Activated CD4-positive, CD25-positive, alpha-beta regulatory T cell treated with anti-CD3 and anti-CD28 coated beads, Interleukin-2, amount 50 U/mL, for 16 hours (primary cell): ENCODE results near the gene DDIT4L.
"Not testable (repeated sequence)": the region's sequence is repeated elsewhere in the genome, so short reads cannot be mapped to it uniquely, and the experiment has no call there.

ENCODE experiments used
- DNase-seq: peaks from one replicate; pipeline ENCODE4 v3.0.0-alpha.2; 2020; ENCODE audit warnings: low read depth, low spot score

DDIT4L gene

DNA sequence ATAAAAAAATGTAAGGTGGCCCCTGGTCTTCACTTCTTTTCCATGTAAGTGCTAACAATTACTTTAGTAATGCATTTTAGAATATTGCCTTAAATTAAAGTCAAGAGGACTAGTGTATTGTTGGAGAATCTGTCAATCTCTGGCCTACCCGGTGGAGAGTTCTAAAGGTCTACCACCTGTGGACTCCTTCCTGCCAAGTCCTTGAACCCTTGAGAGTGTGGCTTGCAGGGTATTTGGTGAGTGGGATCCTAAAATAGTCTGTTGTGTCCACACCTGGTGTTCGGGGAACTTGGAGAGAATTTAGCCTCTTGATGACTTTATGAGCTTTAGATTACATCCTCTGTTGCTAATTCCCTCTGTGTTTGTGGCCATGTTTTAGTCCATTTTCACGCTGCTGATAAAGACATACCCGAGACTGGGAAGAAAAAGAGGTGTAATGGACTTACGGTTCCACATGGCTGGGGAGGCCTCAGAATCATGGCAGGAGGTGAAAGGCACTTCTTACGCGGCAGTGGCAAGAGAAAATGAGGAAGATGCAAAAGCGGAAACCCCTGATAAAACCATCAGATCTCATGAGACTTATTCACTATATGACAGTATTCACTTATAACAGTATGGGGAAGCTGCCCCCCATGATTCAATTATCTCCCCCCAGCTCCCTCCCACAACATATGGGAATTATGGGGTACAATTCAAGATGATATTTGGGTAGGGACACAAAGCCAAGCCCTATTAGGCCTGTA is 23.8 kb downstream of the DDIT4L start:
- no peak for DNase-seq

GRCh38 chr4:100165809-100166208 is 24.5 kb downstream of the DDIT4L start:
- no peak for DNase-seq

DNA sequence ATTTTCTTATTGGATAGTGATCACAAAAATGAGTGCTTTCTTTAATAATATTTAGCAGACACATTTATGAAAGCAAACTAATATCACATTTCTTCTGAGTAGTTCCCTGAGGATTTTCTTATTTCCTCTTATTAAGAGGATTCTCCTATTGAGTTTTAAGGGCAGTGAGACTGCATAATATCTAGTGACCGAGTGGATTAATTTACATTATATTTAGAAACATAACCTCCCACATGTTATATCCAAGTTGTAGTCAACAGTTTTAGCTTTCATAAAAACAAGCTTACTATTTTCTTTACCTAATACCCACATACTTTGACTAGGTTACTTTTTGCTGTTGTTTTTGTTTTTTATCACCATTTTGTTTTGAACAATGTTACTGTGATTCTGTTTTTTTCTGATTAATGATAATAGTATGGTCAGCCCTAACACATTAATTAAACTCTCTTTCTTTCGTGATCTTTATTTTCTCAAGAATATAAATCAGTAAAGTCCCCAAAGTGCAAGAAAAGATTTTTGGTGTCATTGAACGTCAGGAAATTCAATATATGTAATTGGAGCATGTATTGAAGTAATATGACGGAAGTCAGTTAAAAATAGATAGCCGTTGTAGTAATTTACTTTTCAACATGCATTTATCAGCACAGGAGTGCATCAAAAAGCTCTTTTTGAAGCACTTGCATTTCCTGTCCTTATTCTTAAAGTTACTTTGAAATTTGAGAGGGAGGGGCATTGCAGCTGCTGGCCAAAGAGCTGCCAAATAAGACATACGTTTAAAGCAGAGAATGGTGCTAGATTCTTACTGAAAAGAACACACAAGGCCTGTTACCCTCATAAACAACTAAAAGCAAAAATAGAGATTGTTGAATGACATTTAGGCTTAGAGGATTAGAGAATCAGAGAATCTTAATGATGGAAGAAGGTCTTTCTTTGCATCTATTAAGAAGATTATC is 25.2 kb downstream of the DDIT4L start:
- no peak for DNase-seq

GRCh38 chr4:100162027-100162685 is 28.1 kb downstream of the DDIT4L start:
- no peak for DNase-seq

- DNase-seq, result no peak
Measured at GRCh38 chr4:100149190-100149589, 41.1 kb downstream of the DDIT4L start.

DNA sequence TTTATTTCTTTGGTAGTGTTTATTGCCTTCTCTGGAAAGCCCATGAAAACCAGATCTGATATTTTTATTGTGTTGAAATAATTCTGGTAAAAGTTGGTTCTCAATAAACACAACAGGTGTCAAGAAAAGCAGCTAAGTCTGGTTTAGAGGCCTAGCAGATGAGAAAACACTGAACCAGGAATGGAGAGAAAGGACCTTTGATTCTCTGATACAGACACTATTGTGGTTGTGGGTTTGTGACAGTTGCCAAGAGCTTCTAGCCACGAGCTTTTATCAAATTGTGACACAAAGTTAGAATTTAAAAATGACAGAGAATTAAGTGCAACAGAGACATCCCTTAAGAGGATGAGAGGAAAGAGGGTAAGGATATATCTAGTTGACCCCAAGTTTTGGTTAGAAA is 42.6 kb downstream of the DDIT4L start:
- DNase-seq, result no peak

DNA sequence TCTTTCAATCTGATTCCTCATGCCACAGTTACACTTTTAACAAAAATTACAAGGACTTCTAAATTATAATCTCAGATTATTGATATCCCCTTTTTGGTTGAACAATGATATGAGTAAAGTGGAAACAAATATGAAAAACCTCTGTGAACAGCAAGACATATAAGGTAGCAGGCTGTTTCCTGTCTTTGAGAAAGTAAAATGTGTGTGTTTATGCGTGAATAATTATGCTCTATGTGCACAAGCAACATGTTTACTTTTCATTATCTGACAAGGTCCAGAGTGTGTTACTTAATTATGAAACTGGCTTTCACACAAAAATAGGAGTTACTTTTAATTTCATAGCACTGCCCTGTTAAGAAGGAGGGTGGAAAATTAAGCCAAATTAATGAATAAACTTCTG is 43.1 kb downstream of the DDIT4L start:
- DNase-seq, result no peak

DNA sequence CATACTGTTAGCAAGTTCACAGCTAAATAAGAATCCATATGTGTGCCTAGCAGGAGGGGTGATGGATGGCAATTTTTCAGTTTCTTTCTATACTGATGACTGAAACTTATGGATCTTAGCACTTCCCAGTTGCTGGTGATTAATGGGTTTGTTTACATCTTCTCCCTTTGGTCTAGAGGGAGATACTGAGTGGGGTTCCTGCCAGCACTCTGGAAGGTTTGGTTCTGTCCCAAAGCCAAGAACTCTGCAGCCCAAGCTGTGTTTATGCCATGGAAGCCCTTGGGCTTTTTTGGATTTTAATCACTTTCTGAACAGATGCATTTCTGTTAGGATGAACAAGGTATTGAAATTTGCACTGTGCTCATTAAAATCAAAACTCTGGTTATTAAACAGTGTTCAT is 43.5 kb downstream of the DDIT4L start:
- DNase-seq, result no peak

- DNase-seq, result not testable (repeated sequence)
Measured at GRCh38 chr4:100137320-100137719, 52.9 kb downstream of the DDIT4L start.
